Vagina (tissue), 2 donors: ENCODE results near the gene MRFAP1L1.
"Not testable (repeated sequence)": the region's sequence is repeated elsewhere in the genome, so short reads cannot be mapped to it uniquely, and the experiment has no call there.

Experiments used
- CTCF ChIP-seq, 3 experiments: fragments of 450-650 bp in 2 of 3; fragments of 200-600 bp in 1 of 3; sonication (generic) in 1 of 3; IDR thresholded peaks; one replicate each; pipeline ENCODE4 v1.5.1; 2017 to 2019; ENCODE audit warnings: antibody characterized with exemption in 3 of 3, mild to moderate bottlenecking in 2 of 3, moderate library complexity in 2 of 3
- POLR2A ChIP-seq, 2 donors: fragments of 450-650 bp; IDR thresholded peaks; one replicate each; pipeline ENCODE4 v1.6.1; 2017; ENCODE audit warnings: antibody characterized with exemption in 2 of 2, mild to moderate bottlenecking in 2 of 2, moderate library complexity in 2 of 2
- POLR2AphosphoS5 ChIP-seq, 2 donors: sonication (generic); formaldehyde crosslinking; IDR thresholded peaks; one replicate each; pipeline ENCODE4 v1.9.0; 2017; ENCODE audit warnings: antibody characterized with exemption in 2 of 2, mild to moderate bottlenecking in 2 of 2, low read depth in 1 of 2; ENCODE audit not compliant: insufficient read depth in 1 of 2

GRCh38 chr4:6756345-6756744, 46.7 kb upstream of the MRFAP1L1 start:
- TF ChIP-seq CTCF (IDR thresholded peaks at IDR 0.05); POLR2A (IDR thresholded peaks at IDR 0.05); POLR2AphosphoS5 (IDR thresholded peaks at IDR 0.05; ENCODE audit: insufficient read depth in 1 of 2, low read depth in 1 of 2): not testable (repeated sequence)
